GM11168 (cell line): ENCODE data around the gene A1BG.
"Not testable (repeated sequence)": the region's sequence is repeated elsewhere in the genome, so short reads cannot be mapped to it uniquely, and the experiment has no call there.

Source experiments
- in situ Hi-C: fragments of 300-500 bp; cut with MboI; formaldehyde crosslinking; loops from one replicate; pipeline ENCODE4 v1.12.0; 2022; ENCODE audit warnings: low sequenced_read_pairs; ENCODE audit not compliant: unreplicated experiment

Gene A1BG

DNA sequence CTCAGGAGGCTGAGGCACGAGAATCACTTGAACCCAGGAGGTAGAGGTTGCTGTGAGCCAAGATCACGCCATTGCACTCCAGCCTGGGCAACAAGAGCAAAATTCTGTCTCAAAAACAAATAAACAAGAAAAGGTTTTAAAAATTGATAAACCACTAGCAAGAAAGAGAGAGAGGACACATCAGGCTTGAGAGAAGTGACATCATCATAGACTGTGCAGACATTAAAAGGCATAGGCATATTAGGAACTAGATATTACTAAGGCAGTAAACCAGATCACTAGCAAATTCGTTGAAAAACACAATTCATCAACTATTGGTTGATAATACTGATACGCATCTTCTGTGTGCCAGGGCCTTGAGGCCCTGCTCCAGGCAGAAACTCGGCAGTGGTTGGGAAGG, 7.7 kb downstream of the A1BG start:
- in situ Hi-C loops, result no loop called here

GRCh38 chr19:58338825-58339558, 14.3 kb downstream of the A1BG start:
- in situ Hi-C loops, result no loop called here

DNA sequence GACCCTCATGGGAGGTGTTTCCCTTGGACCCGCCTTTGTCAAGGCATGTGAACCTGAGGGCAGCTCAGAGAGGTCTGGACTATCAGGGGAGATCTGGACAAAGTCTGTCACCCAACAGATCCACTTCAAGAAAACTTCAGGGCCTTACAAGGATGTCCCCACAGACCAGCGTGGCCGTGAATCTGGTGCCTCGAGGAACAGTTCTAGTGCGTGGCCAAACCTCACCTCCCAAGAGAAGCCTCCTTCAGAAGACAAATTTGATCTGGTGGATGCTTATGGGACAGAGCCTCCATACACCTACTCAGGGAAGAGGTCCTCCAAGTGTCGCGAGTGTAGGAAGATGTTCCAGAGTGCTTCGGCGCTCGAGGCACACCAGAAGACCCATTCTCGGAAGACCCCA, 15.0 kb downstream of the A1BG start:
- in situ Hi-C loops, result no loop called here

DNA sequence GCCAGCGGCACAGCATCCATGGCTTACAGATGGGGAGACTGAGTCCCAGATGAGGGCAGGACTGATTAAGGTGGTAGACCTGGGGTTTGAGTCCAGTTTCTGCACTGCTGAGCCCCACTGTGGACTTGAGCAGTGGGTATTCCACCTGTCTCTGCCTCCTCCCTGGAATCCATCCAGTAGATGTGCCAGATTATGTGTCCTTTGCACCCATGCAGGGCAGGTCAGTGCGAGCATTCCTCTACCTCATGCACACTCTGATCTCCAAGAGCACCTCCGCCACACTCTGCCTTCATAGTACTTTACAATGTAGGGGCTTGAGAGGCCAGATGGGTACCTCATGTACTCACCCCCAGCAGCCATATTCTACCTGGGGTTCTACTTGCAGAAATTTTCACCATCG, 16.5 kb downstream of the A1BG start:
- in situ Hi-C loops, result no loop called here

DNA sequence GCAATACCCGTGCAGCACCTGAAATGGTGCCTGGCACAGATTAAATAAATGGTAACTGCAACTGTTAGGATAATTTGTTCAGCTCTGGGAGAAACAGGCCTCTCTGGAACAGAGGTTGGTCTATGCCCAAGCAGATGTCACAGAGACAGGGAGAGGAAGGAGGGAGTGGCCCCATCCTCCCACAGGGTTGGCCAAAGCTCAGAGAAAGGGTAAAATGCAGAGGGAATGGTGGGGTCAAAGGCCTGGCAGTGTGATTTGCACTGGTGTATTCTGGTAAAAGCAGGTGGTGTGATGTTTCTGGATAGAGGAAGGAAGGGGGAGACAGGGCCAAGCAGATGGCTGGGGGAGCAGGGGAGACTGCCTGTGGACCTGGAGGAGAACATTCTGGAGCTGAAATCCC, 17.1 kb downstream of the A1BG start:
- in situ Hi-C loops, result no loop called here

- in situ Hi-C loops, result no loop called here
These were observed 17.7 kb downstream of the A1BG start for GRCh38 chr19:58335630-58336029.

GRCh38 chr19:58334691-58335249, 18.5 kb downstream of the A1BG start:
- in situ Hi-C loops, result no loop called here

DNA sequence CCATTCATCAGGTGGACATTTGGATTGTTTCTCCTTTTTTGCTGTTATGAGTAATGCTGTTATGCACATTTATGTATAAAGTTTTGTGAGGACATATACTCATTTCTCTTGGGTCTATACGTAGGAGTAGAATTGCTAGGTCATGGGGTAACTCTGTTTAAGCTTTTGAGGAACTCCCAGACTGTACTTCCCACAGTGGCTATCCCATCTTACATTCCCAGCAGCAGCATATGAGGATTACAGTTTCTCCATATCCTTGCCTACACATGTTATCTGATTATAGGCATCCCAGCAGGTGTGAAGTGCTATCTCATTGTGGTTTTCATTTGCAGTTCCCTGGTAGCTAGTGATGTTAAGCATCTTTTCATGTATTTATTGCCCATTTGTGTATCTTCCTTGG, 20.6 kb downstream of the A1BG start:
- in situ Hi-C loops, result no loop called here

- in situ Hi-C loops, result no loop called here
These were observed 22.8 kb downstream of the A1BG start for GRCh38 chr19:58330458-58330857.

DNA sequence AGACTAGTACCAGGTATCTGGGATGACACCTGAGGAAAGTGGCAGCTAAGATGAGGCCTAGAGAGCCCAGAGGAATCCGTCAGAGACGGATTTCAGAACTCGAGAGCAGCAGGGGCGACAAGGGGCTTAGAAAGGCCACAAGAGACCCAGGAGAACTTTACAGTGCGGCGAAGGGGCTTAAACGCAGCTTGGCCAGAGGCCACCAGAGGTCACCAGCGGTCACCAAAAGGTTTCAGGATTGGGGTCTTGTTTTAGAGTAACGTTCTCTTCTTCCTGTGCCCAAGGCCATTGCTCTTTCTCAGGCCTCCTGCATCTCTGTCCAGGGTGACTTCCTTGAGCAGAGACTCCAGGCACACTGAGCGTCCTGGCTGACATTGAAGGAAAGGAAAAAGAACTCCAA, 24.3 kb downstream of the A1BG start:
- in situ Hi-C loops, result no loop called here

- in situ Hi-C loops, result no loop called here
These were observed 26.2 kb downstream of the A1BG start, which contains the start of gene ZSCAN22 for GRCh38 chr19:58326914-58327726. Gene ZSCAN22 (plus strand): TSS chr19:58326994. CDS start chr19:58334803, 7,809 bp downstream.

DNA sequence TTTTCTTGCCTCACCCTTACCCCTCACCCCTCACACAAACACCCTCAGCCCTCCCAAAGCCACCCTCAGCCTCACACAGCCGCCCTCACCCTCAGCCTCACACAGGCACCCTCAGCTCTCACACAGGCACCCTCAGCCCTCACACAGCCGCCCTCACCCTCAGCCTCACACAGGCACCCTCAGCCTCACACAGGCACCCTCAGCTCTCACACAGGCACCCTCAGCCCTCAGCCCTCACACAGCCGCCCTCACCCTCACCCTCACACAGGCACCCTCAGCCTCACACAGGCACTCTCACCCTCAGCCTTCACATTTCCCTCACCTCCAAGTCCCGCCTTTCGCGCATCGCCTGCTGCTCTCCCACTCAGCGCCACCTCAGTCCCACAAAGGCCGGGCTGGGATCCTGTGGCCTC, 26.8 kb downstream of the A1BG start:
- in situ Hi-C loops, result no loop called here

- in situ Hi-C loops, result no loop called here
These were observed 27.8 kb downstream of the A1BG start for GRCh38 chr19:58325311-58326022.

DNA sequence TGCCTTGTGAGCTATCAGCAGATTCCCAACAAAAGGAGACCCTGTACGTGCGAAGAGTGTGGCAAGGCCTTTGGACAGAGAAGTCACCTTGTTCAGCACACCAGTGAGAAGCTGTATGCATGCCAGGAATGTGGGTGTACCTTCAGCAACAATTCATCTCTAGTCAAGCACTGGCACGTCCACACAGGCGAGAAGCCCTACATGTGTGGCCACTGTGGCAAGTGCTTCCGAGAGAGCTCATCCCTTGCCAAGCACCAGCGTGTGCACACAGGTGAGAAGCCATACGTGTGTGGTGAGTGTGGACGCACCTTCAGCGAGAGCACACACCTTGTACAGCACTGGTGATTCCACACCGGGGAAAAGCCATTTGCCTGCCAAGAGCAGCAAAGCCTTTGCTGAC, 34.1 kb downstream of the A1BG start:
- in situ Hi-C loops, result no loop called here

DNA sequence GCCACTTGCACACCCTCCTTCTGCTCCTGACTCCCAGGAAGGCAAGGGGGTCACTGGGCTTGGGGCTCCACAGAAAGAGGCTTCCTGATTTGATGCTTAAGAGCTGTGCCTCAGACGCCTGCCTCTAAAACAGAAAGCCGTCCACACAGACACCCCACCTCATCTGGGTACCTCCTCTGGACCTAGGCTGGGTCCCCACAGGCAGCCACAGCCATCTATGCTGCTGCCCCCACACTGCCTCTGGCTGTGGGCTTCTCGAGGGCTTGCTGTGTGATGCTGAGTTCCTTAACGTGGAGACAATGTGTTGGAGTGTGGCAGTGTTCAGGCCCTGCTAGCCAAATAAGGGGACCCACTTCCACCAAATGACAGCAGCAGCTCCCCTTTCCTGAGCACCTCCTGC, 35.0 kb downstream of the A1BG start:
- in situ Hi-C loops, result no loop called here

GRCh38 chr19:58317476-58318072, 35.7 kb downstream of the A1BG start:
- in situ Hi-C loops, result no loop called here

- in situ Hi-C loops, result no loop called here
These were observed 37.7 kb downstream of the A1BG start for GRCh38 chr19:58315580-58315979.

DNA sequence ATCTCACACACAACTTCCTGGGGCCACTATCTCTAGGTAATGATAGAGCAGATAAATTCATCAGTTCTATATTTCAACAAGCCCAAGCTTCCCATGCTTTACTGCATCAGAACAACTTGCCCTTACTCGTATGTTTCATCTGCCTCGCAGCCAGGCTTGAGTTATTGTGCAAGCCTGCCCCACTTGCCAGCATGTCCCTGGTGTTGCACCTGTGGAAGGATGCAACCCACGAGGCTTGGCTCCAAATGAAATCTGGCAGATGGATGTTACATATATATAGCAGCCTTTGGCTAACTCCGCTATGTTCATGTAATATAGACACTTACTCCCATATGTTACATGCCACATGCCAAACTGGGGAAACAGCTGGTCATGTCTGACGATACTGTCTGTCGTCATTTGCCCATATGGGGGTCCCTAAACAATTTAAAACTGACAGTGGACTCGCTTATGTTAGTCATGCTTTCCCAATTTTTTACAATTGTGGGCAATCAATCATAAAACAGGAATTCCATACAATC, 41.9 kb downstream of the A1BG start:
- in situ Hi-C loops, result no loop called here

- in situ Hi-C loops, result not testable (repeated sequence)
These were observed 42.6 kb downstream of the A1BG start for GRCh38 chr19:58310685-58311084.

- in situ Hi-C loops, result no loop called here
These were observed 45.6 kb downstream of the A1BG start for GRCh38 chr19:58307736-58308135.
